A549 (cell line): Measurements from ENCODE around the gene IRF5. TPM values are rescaled to one million over a fixed set of nuclear protein-coding genes. Genes with fewer than 3 reads are reported as not detected.

Experiments used
- ATAC-seq, 2 experiments: fragments of 200-7000 bp in 1 of 2; fragments of >200 bp in 1 of 2; cut with Nextera tagmentation in 1 of 2; cut with Tn5 transposase in 1 of 2; 3 replicates each; pipeline versions ENCODE4 v1.8.0 to v1.9.1; 2018 to 2020; ENCODE audit warnings: mild to moderate bottlenecking in 1 of 2, moderate library complexity in 1 of 2
- CTCF ChIA-PET: fragments of 300-600 bp; sonication (Branson Sonifier 250); formaldehyde crosslinking; extraction: SDS; loops from one replicate; lab custom pipeline; 2021; ENCODE audit warnings: antibody characterized with exemption, inconsistent platforms; lab: Yijun Ruan, JAX
- POLR2A ChIA-PET: fragments of 350-600 bp; formaldehyde crosslinking; extraction: SDS; loops from one replicate; lab custom pipeline; 2021; ENCODE audit warnings: antibody characterized with exemption, inconsistent platforms; lab: Yijun Ruan, JAX
- DNase-seq, 2 experiments: peaks; one replicate each; pipeline versions ENCODE4 v3.0.0 to v3.0.0-alpha.2; 2011 to 2016; ENCODE audit warnings: low read depth in 1 of 2, low spot score in 1 of 2
- FAIRE-seq: peaks from 2 replicates; lab custom pipeline; 2011; peaks lifted over from hg19 to GRCh38; lab: Jason Lieb, UNC
- H3K27ac ChIP-seq, 2 experiments: fragments of >200 bp; sonication (Bioruptor Twin); formaldehyde crosslinking; 3 replicates each; pipeline ENCODE4 v1.5.1; 2016 to 2017
- H3K4me1 ChIP-seq: fragments of >200 bp; sonication (Bioruptor Twin); formaldehyde crosslinking; 3 replicates; pipeline ENCODE4 v1.6.1; 2016
- H3K4me2 ChIP-seq: fragments of >200 bp; sonication (Bioruptor Twin); formaldehyde crosslinking; 3 replicates; pipeline ENCODE4 v1.6.1; 2016
- H3K4me3 ChIP-seq: fragments of >200 bp; sonication (Bioruptor Twin); formaldehyde crosslinking; 3 replicates; pipeline ENCODE4 v1.5.1; 2016
- H3K9me3 ChIP-seq: fragments of >200 bp; sonication (Bioruptor Twin); formaldehyde crosslinking; 3 replicates; pipeline ENCODE4 v1.6.1; 2016
- CBX8 ChIP-seq: fragments of 200-600 bp; sonication (generic); IDR thresholded peaks from 2 replicates; pipeline ENCODE4 v1.6.1; 2016
- FOSL2 ChIP-seq, 2 experiments: fragments of 450-650 bp in 1 of 2; fragments of >200 bp in 1 of 2; sonication (Bioruptor Twin) in 1 of 2; formaldehyde crosslinking; IDR thresholded peaks; 2 replicates each; pipeline versions ENCODE4 v1.5.0 to v1.6.1; 2016 to 2020; ENCODE audit warnings: mild to moderate bottlenecking in 1 of 2, moderate library complexity in 1 of 2
- GATA3 ChIP-seq: IDR thresholded peaks from 2 replicates; pipeline ENCODE4 v1.6.1; 2012; ENCODE audit warnings: borderline replicate concordance
- HES2 ChIP-seq: fragments of >200 bp; sonication (Bioruptor Twin); formaldehyde crosslinking; IDR thresholded peaks from 2 replicates; pipeline ENCODE4 v1.6.1; 2016
- HEYL ChIP-seq: fragments of 250-450 bp; sonication (Bioruptor Pico); IDR thresholded peaks from 2 replicates; pipeline ENCODE4 v1.8.0; 2021; ENCODE audit warnings: mild to moderate bottlenecking, moderate library complexity
- HOXB13 ChIP-seq: fragments of 250-450 bp; sonication (Bioruptor Pico); IDR thresholded peaks from 2 replicates; pipeline ENCODE4 v1.5.0; 2020; ENCODE audit warnings: low read depth, mild to moderate bottlenecking, moderate library complexity
- JUN ChIP-seq, 2 experiments: fragments of >200 bp; sonication (Bioruptor Twin); formaldehyde crosslinking; IDR thresholded peaks; 2 replicates in 1 of 2; 3 replicates in 1 of 2; pipeline ENCODE4 v1.6.1; 2016 to 2017
- KDM5A ChIP-seq: fragments of 200-600 bp; sonication (generic); IDR thresholded peaks from 2 replicates; pipeline ENCODE4 v1.6.1; 2016; ENCODE audit warnings: antibody characterized with exemption, mild to moderate bottlenecking
- MAZ ChIP-seq: fragments of 150-350 bp; IDR thresholded peaks from 2 replicates; pipeline ENCODE4 v1.6.1; 2014; ENCODE audit warnings: antibody characterized with exemption, low read depth, low read length, borderline replicate concordance
- MYC ChIP-seq: IDR thresholded peaks from 2 replicates; pipeline ENCODE4 v1.6.1; 2012; ENCODE audit warnings: mild to moderate bottlenecking, inconsistent platforms, low read length, improper control_type of control experiment, borderline replicate concordance
- NFE2L2 ChIP-seq: fragments of 150-350 bp; conservative IDR thresholded peaks from 2 replicates; pipeline ENCODE4 v1.6.1; 2014; ENCODE audit warnings: low read length
- PHF8 ChIP-seq: fragments of 200-600 bp; sonication (generic); IDR thresholded peaks from 2 replicates; pipeline ENCODE4 v1.6.1; 2016; ENCODE audit warnings: low read depth, mild to moderate bottlenecking, antibody characterized with exemption, moderate library complexity, borderline replicate concordance
- POLR2A ChIP-seq: IDR thresholded peaks from 2 replicates; pipeline ENCODE4 v1.6.1; 2012; ENCODE audit warnings: mild to moderate bottlenecking, low read length
- RFX5 ChIP-seq: fragments of 450-650 bp; IDR thresholded peaks from 2 replicates; pipeline ENCODE4 v1.7.1; 2014; ENCODE audit warnings: antibody characterized with exemption, mild to moderate bottlenecking, moderate library complexity
- RNF2 ChIP-seq: fragments of 200-600 bp; sonication (generic); IDR thresholded peaks from 2 replicates; pipeline ENCODE4 v1.6.1; 2016; ENCODE audit warnings: low read depth, mild to moderate bottlenecking, antibody characterized with exemption, moderate library complexity, borderline replicate concordance
- SREBF2 ChIP-seq: fragments of 450-650 bp; IDR thresholded peaks from 2 replicates; pipeline ENCODE4 v1.6.1; 2014; ENCODE audit warnings: mild to moderate bottlenecking, moderate library complexity
- TP53 ChIP-seq: fragments of 250-450 bp; sonication (Bioruptor Pico); IDR thresholded peaks from 2 replicates; pipeline ENCODE4 v1.5.0; 2021; ENCODE audit warnings: mild to moderate bottlenecking, moderate library complexity
- ZC3H11A ChIP-seq: fragments of 450-650 bp; IDR thresholded peaks from 2 replicates; pipeline ENCODE4 v1.6.1; 2014; ENCODE audit warnings: antibody characterized with exemption, mild to moderate bottlenecking
- WGBS: methylation state at CpG from one replicate; pipeline ENCODE4 v1.1.6; 2017; ENCODE audit errors: missing lambda C conversion rate; 5-methylcytosine and 5-hydroxymethylcytosine counted together
- polyA plus RNA-seq, 4 experiments: library from polyadenylated mRNA; depleted of rRNA in 3 of 4; stranded (reverse); fragments of >200 nt; fragmentation: RNase III in 1 of 4; extraction: RNeasy Plus Mini Kit Qiagen cat#74134 plus additional on column Dnase treatment in 1 of 4; gene quantifications; 2 replicates in 3 of 4; 3 replicates in 1 of 4; pipeline ENCODE4 v1.2.3, GENCODE V29; 2011 to 2017
- TF ChIP-seq, protein P1 (sequence below): fragments of >200 bp; sonication (Bioruptor Twin); formaldehyde crosslinking; IDR thresholded peaks from 3 replicates; pipeline ENCODE4 v1.5.1; 2016
- TF ChIP-seq, protein P2 (sequence below): fragments of 150-350 bp; IDR thresholded peaks from 2 replicates; pipeline ENCODE4 v1.6.1; 2014; ENCODE audit warnings: low read depth, mild to moderate bottlenecking, low read length

Gene IRF5
- polyA plus RNA-seq, 2 of the 4 experiments (the other 2 are of a cell fraction): 5.5 to 8.7 TPM

GRCh38 chr7:128928882-128929788, 8.6 kb upstream of the IRF5 start:
- DNase-seq: no peak
- Histone ChIP-seq H3K4me2 (no peak overlapping the region), H3K9me3 (no peaks in the 10 kb centered on the region), H3K4me1 (no peaks in the 10 kb centered on the region), H3K27ac (no peak overlapping the region), H3K4me3 (no peak overlapping the region)
- FAIRE-seq: no peak
- TF ChIP-seq JUN (IDR thresholded peaks at IDR 0.05) (no peak), ZC3H11A (no peak), FOSL2 (IDR thresholded peaks at IDR 0.05) (no peak), FOSL2 (CRISPR knock-in tag; IDR thresholded peaks at IDR 0.05) (no peak), RNF2 (no peak), GATA3 (no peak), KDM5A (no peak), HOXB13 (no peak)
- TF ChIP-seq, protein P1, sequence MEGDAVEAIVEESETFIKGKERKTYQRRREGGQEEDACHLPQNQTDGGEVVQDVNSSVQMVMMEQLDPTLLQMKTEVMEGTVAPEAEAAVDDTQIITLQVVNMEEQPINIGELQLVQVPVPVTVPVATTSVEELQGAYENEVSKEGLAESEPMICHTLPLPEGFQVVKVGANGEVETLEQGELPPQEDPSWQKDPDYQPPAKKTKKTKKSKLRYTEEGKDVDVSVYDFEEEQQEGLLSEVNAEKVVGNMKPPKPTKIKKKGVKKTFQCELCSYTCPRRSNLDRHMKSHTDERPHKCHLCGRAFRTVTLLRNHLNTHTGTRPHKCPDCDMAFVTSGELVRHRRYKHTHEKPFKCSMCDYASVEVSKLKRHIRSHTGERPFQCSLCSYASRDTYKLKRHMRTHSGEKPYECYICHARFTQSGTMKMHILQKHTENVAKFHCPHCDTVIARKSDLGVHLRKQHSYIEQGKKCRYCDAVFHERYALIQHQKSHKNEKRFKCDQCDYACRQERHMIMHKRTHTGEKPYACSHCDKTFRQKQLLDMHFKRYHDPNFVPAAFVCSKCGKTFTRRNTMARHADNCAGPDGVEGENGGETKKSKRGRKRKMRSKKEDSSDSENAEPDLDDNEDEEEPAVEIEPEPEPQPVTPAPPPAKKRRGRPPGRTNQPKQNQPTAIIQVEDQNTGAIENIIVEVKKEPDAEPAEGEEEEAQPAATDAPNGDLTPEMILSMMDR: no peak
- TF ChIP-seq, protein P2, sequence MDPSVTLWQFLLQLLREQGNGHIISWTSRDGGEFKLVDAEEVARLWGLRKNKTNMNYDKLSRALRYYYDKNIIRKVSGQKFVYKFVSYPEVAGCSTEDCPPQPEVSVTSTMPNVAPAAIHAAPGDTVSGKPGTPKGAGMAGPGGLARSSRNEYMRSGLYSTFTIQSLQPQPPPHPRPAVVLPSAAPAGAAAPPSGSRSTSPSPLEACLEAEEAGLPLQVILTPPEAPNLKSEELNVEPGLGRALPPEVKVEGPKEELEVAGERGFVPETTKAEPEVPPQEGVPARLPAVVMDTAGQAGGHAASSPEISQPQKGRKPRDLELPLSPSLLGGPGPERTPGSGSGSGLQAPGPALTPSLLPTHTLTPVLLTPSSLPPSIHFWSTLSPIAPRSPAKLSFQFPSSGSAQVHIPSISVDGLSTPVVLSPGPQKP: no peak
- POLR2A ChIA-PET: no interaction called here
- CTCF ChIA-PET: interaction anchor here (0.6 to 1.4 kb wide), 3 partner anchors 111 to 196 kb away, joined by 3 to 4 read pairs (median 4); no protein-coding TSS in a partner anchor
- no peak for ATAC-seq
- WGBS: 61% methylated on average over 14 of the region's 14 CpGs

DNA sequence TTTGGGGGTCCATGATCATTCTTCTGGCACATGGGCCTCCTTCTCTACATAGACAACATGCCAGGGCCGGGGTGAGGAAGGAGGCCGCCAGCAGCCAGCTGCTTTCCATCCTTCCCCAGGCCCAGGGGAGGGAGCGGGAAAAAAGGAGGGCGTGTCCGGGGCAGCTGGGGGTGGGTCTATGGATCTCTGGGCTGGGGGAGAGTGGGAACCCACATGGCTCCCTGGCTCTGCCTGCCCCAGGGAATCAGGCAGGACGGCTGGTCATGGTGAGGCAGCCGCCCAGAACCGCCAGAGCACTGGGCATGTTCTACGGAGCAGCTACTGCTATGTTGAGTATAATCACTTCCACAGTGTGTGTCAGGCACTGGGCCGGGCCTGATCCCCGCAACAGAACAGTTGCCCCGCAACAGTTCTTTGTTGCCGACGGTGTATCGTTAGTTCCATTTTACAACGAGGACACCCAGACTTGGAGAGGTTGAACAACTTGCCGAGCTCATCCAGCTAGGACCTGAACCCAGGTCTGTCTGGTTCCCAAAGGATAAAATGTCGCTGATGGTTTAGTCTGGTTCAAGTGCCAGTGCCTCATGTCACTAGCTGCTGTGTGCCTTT, 6.4 kb upstream of the IRF5 start:
- no peak for DNase-seq
- no peak for TF ChIP-seq SREBF2
- no peak for TF ChIP-seq RFX5
- no peak for TF ChIP-seq NFE2L2
- no peak for TF ChIP-seq CBX8
- no peak for TF ChIP-seq HOXB13
- TF ChIP-seq RNF2: no peak
- no peak for TF ChIP-seq POLR2A
- TF ChIP-seq PHF8: no peak
- no peak for TF ChIP-seq TP53 (CRISPR knock-in tag)
- TF ChIP-seq MAZ: no peak
- no peak for TF ChIP-seq HEYL (CRISPR knock-in tag)
- TF ChIP-seq MYC: no peak
- TF ChIP-seq HES2: no peak
- no peak for FAIRE-seq
- 84% methylated on average over 15 of the region's 18 CpGs for WGBS
- POLR2A ChIA-PET: no interaction called here
- no peak for ATAC-seq
- no peaks in the 10 kb centered on the region for H3K4me1 ChIP-seq
- H3K9me3 ChIP-seq: no peaks in the 10 kb centered on the region
- H3K4me2 ChIP-seq: no peak overlapping the region
- H3K27ac ChIP-seq: no peak overlapping the region
- CTCF ChIA-PET: interaction anchor here (0.9 kb wide), 1 partner anchor 160 kb away, joined by 3 read pairs; no protein-coding TSS in a partner anchor
- H3K4me3 ChIP-seq: no peak overlapping the region
